ENCODE data around the gene DEFB132. TPM values are rescaled to one million over a fixed set of nuclear protein-coding genes. Genes with fewer than 3 reads are reported as not detected.
A peak's percentile ranks its signal among the peaks of the same experiment; 100 is the strongest.

The DEFB132 gene
- total and polyA plus RNA-seq, 2 of the 8 experiments (the other 6 are each of a cell fraction or from before 2014, with no cell fraction given), result not detected

DNA sequence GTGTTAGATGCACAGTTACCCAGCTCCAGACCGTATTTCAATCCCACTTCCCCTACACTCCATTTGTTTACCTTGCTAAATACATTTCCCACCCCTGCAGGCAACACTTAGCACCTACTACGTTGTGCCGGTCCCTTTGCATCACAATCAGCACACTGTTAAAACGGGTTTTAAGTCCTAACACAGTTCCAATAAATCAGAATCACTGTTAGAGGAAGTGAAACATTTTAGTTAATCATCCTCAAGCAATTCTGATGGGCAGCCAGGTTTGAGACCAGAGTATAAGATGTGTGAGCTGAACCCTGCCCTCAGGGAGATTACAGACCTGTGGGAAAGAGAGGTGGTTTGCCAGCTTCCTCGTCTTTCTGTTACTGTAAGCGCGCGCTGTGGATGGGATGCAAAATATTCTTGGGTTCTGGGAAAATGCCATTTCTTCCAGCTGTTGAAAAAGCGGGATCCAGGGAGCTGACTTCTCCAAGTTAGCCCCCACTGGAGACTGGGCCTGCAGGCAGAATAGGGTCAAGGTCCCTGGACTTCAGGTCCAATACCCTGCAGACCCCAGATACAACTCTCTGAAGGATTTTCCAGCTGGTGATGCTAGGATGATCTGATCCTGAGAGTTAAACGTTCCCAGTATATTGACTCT, 42.9 kb downstream of the DEFB132 start:
- Histone ChIP-seq H2BK120ac (replicated peaks; ENCODE audit: low read depth, low read length) (peak overlapping the region; percentile 52), H3K23ac (ENCODE audit: insufficient read length) (no peak overlapping the region), H4K5ac (ENCODE audit: insufficient read length, low read depth, low read length) (peak overlapping the region; percentile 23), H3K4me1 (replicated peaks in 1 of 4; ENCODE audit: control insufficient read depth in 3 of 4, insufficient read depth in 4 of 4, low read length in 3 of 4) (peaks cover 16 to 30% (median 18%) of the 10 kb centered on the region in 4 experiments), H3K9me3 (ENCODE audit: insufficient read depth in 2 of 2, low read depth in 1 of 2, low read length in 1 of 2) (no peaks in the 10 kb centered on the region; a peak in 1 of 4 replicates), H3K18ac (ENCODE audit: extremely low read depth, low read length) (peak overlapping the region; percentile 4; the same call in 1 of the 2 replicates), H3K27ac (ENCODE audit: low read depth, low read length) (peak overlapping the region; percentile 80), H3K27me3 (replicated peaks in 1 of 4; ENCODE audit: control insufficient read depth in 3 of 4, extremely low read depth in 1 of 4, insufficient read depth in 3 of 4, low read length in 3 of 4) (peaks cover 0 to 7% (median 2%) of the 10 kb centered on the region in 4 experiments; a peak in 3 of 7 replicates), H2AFZ (ENCODE audit: low read length) (no peak overlapping the region), H3K14ac (ENCODE audit: insufficient read length) (no peak overlapping the region), H3K9ac (replicated peaks in 1 of 4; ENCODE audit: extremely low read depth in 1 of 4, low read depth in 3 of 4, low read length in 3 of 4) (peak overlapping the region in 2 of 4 experiments; percentile 39 to 42; a peak in 5 of 7 replicates), H4K91ac (replicated peaks; ENCODE audit: insufficient read length, low read length) (peak overlapping the region; percentile 56), H3K4me2 (ENCODE audit: insufficient read depth in 1 of 2, low read depth in 2 of 2, low read length in 2 of 2) (peak overlapping the region; percentile 81 to 94), H3K79me2 (ENCODE audit: control insufficient read depth in 1 of 2, insufficient read depth in 2 of 2, low read length in 2 of 2) (peaks cover 11 to 35% of the 10 kb centered on the region in 2 experiments; a peak in 3 of 4 replicates), H3K79me1 (ENCODE audit: low read depth, low read length) (peaks cover 3% of the 10 kb centered on the region; the same call in 1 of the 2 replicates), H2BK20ac (ENCODE audit: low read length) (peak overlapping the region; percentile 52; the same call in 1 of the 2 replicates), H2BK15ac (ENCODE audit: low read length) (no peak overlapping the region), H3K23me2 (ENCODE audit: low read depth, low read length) (peaks cover 17% of the 10 kb centered on the region), H3K36me3 (ENCODE audit: control insufficient read depth in 2 of 4, insufficient read depth in 4 of 4, low read length in 3 of 4) (no peaks in the 10 kb centered on the region), H4K8ac (ENCODE audit: extremely low read depth, insufficient read depth, low read length) (no peak overlapping the region), H2AK5ac (ENCODE audit: low read depth, low read length) (no peak overlapping the region; the same call in 1 of the 2 replicates), H2BK12ac (ENCODE audit: low read depth, low read length) (peak overlapping the region; percentile 63), H4K20me1 (replicated peaks in 1 of 2; ENCODE audit: control insufficient read depth in 1 of 2, insufficient read depth in 2 of 2, low read length in 2 of 2) (peaks cover 6 to 11% of the 10 kb centered on the region in 2 experiments), H3K56ac (replicated peaks; ENCODE audit: insufficient read length, low read depth, low read length) (peak overlapping the region; percentile 21), H2BK5ac (ENCODE audit: low read depth, low read length) (peak overlapping the region; percentile 95), H3K4me3 (ENCODE audit: extremely low read depth in 1 of 4, insufficient read depth in 2 of 4, low read depth in 3 of 4, low read length in 4 of 4) (peak overlapping the region; percentile 42 to 99 (median 80)), H3K4ac (replicated peaks; ENCODE audit: insufficient read length, low read depth, low read length) (peak overlapping the region; percentile 20)
- ChIA-PET POLR2A (ENCODE audit: partially characterized antibody) (interaction anchor here (0.6 to 9.4 kb wide), 9 partner anchors 10 to 338 kb away, joined by 3 to 85 read pairs (median 6); partner anchors contain the start of gene NRSN2), CTCF (ENCODE audit: partially characterized antibody) (interaction anchor here (0.7 to 7.8 kb wide), 9 partner anchors 9 to 57 kb away, joined by 3 to 36 read pairs (median 17); partner anchors contain the start of gene SOX12)
- 17% methylated on average over 10 of the region's 10 CpGs; no CpG with 5 or more reads in 1 of the 2 experiments for WGBS, 2 experiments (ENCODE audit: extremely low coverage in 1 of 2, insufficient coverage in 1 of 2, insufficient read length in 1 of 2, insufficient replicate concordance in 2 of 2, low coverage in 1 of 2, low lambda C conversion rate in 2 of 2, missing lambda C conversion rate in 1 of 2)
- DNase-seq (ENCODE audit: low read depth in 1 of 2, low spot score in 2 of 2) (no peak), FAIRE-seq (peak; percentile 19)
- TF ChIP-seq EGR1 (IDR thresholded peaks at IDR 0.05; ENCODE audit: borderline replicate concordance, low read depth, low read length), result no peak
- TF ChIP-seq, protein P1, sequence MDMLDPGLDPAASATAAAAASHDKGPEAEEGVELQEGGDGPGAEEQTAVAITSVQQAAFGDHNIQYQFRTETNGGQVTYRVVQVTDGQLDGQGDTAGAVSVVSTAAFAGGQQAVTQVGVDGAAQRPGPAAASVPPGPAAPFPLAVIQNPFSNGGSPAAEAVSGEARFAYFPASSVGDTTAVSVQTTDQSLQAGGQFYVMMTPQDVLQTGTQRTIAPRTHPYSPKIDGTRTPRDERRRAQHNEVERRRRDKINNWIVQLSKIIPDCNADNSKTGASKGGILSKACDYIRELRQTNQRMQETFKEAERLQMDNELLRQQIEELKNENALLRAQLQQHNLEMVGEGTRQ (IDR thresholded peaks at IDR 0.05; ENCODE audit: low read length), result 0 out of 2 replicates have a peak, but pooled peaks have one; percentile 5
- no peak for TF ChIP-seq SIX5 (IDR thresholded peaks at IDR 0.05; ENCODE audit: low read depth, low read length)
